SK-N-SH (cell line): ENCODE results near the gene KRTAP3-1.

Experiments
- ELF1 ChIP-seq: IDR thresholded peaks from 2 replicates; pipeline ENCODE4 v1.4.0; 2012
- EZH2phosphoT487 ChIP-seq: fragments of 200-600 bp; sonication (generic); IDR thresholded peaks from 2 replicates; pipeline ENCODE4 v1.6.1; 2017; ENCODE audit warnings: low read depth, mixed run types, mild to moderate bottlenecking, antibody characterized with exemption, moderate library complexity, borderline replicate concordance
- FOSL2 ChIP-seq: IDR thresholded peaks from 2 replicates; pipeline ENCODE4 v1.4.0; 2012; ENCODE audit warnings: low read depth, mild to moderate bottlenecking, moderate library complexity, borderline replicate concordance
- GABPA ChIP-seq: IDR thresholded peaks from 2 replicates; pipeline ENCODE4 v1.4.0; 2012; ENCODE audit warnings: low read depth, mild to moderate bottlenecking
- GATA2 ChIP-seq: sonication (generic); formaldehyde crosslinking; IDR thresholded peaks from 2 replicates; pipeline ENCODE4 v1.5.0; 2020; ENCODE audit warnings: mild to moderate bottlenecking, missing genetic modification reagents
- MAX ChIP-seq: IDR thresholded peaks from 2 replicates; pipeline ENCODE4 v1.4.0; 2012; ENCODE audit warnings: low read depth
- RAD21 ChIP-seq: IDR thresholded peaks from 2 replicates; pipeline ENCODE4 v1.6.1; 2012; ENCODE audit warnings: mild to moderate bottlenecking, low read length
- RFX5 ChIP-seq: IDR thresholded peaks from 2 replicates; pipeline ENCODE4 v1.6.1; 2012; ENCODE audit warnings: mild to moderate bottlenecking, improper control_type of control experiment, low read length
- SIN3A ChIP-seq: IDR thresholded peaks from 2 replicates; pipeline ENCODE4 v1.6.1; 2012; ENCODE audit warnings: low read depth, mild to moderate bottlenecking, low read length, moderate library complexity, borderline replicate concordance
- TAF1 ChIP-seq: IDR thresholded peaks from 2 replicates; pipeline ENCODE4 v1.6.1; 2012; ENCODE audit warnings: low read depth, mild to moderate bottlenecking, low read length, moderate library complexity, borderline replicate concordance
- YY1 ChIP-seq: IDR thresholded peaks from 2 replicates; pipeline ENCODE4 v1.4.0; 2012; ENCODE audit warnings: low read depth, mild to moderate bottlenecking
- TF ChIP-seq, protein P1 (sequence below): fragments of 200-600 bp; sonication (generic); IDR thresholded peaks from 2 replicates; pipeline ENCODE4 v1.6.1; 2017; ENCODE audit warnings: antibody characterized with exemption, mild to moderate bottlenecking, moderate library complexity

GRCh38 chr17:41013181-41013580 is 4.3 kb upstream of the KRTAP3-1 start:
- TF ChIP-seq GATA2 (CRISPR knock-in tag) (no peak), EZH2phosphoT487 (no peak), GABPA (no peak), ELF1 (no peak), TAF1 (no peak), RFX5 (no peak), RAD21 (no peak), YY1 (no peak), MAX (no peak), SIN3A (no peak), FOSL2 (no peak)
- TF ChIP-seq, protein P1, sequence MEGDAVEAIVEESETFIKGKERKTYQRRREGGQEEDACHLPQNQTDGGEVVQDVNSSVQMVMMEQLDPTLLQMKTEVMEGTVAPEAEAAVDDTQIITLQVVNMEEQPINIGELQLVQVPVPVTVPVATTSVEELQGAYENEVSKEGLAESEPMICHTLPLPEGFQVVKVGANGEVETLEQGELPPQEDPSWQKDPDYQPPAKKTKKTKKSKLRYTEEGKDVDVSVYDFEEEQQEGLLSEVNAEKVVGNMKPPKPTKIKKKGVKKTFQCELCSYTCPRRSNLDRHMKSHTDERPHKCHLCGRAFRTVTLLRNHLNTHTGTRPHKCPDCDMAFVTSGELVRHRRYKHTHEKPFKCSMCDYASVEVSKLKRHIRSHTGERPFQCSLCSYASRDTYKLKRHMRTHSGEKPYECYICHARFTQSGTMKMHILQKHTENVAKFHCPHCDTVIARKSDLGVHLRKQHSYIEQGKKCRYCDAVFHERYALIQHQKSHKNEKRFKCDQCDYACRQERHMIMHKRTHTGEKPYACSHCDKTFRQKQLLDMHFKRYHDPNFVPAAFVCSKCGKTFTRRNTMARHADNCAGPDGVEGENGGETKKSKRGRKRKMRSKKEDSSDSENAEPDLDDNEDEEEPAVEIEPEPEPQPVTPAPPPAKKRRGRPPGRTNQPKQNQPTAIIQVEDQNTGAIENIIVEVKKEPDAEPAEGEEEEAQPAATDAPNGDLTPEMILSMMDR = no peak
